ENCODE measurements around the gene PFKFB2.

PFKFB2 gene

GRCh38 chr1:207020065-207020708 is 32.9 kb upstream of the PFKFB2 start:
- no peaks in the 10 kb centered on the region for H3K9me3 ChIP-seq (ENCODE audit: low read depth, low read length)
- DNase-seq (ENCODE audit: low read depth, low spot score) = no peak
- no peak overlapping the region for H3K4me3 ChIP-seq
- H3K9ac ChIP-seq (ENCODE audit: insufficient read length) = no peak overlapping the region
- no peak overlapping the region for H3K27ac ChIP-seq
- H3K36me3 ChIP-seq (ENCODE audit: insufficient read depth, low read length) = no peaks in the 10 kb centered on the region
- TF ChIP-seq FOXP2 (optimal IDR thresholded peaks at IDR 0.05; ENCODE audit: control extremely low read depth, extremely low read length, insufficient read depth) (no peak), EZH2 (IDR thresholded peaks at IDR 0.05) (no peak), POLR2AphosphoS5 (IDR thresholded peaks at IDR 0.05; ENCODE audit: borderline replicate concordance, low read depth, low read length) (no peak)

DNA sequence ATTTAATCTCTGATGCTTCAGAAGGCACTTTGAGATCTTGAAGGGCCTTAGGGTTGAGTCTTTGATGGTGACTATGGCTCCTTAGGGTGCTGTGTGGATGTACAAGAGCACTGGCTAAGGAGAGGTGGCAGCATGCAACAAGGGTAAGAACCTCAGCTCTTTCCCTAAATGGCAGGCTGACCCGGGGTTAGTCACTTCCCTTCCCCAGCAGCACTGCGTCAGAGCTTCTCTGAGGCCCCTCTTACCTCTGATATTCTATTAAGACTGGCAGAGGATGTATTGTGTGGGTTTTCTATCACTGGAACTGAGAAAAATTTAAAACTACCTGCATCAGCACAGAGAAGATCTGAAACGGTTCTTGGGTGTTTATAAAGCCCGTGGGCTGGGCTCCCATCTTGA is 32.4 kb upstream of the PFKFB2 start:
- no peak for TF ChIP-seq POLR2AphosphoS5 (IDR thresholded peaks at IDR 0.05; ENCODE audit: borderline replicate concordance, low read depth, low read length)
- TF ChIP-seq FOXP2 (optimal IDR thresholded peaks at IDR 0.05; ENCODE audit: control extremely low read depth, extremely low read length, insufficient read depth) = no peak
- TF ChIP-seq EZH2 (IDR thresholded peaks at IDR 0.05) = no peak
- no peaks in the 10 kb centered on the region for H3K9me3 ChIP-seq (ENCODE audit: low read depth, low read length)
- no peak overlapping the region for H3K4me3 ChIP-seq
- H3K36me3 ChIP-seq (ENCODE audit: insufficient read depth, low read length) = no peaks in the 10 kb centered on the region
- H3K27ac ChIP-seq = no peak overlapping the region
- DNase-seq (ENCODE audit: low read depth, low spot score) = no peak
- no peak overlapping the region for H3K9ac ChIP-seq (ENCODE audit: insufficient read length)

- no peak overlapping the region for H3K27ac ChIP-seq
- H3K9ac ChIP-seq (ENCODE audit: insufficient read length) = no peak overlapping the region
- DNase-seq (ENCODE audit: low read depth, low spot score) = no peak
Observed at GRCh38 chr1:207021139-207021861, 31.8 kb upstream of the PFKFB2 start.

GRCh38 chr1:207021876-207022596 is 31.0 kb upstream of the PFKFB2 start:
- Histone ChIP-seq H3K4me3 (no peak overlapping the region), H3K27ac (no peak overlapping the region)

More at GRCh38 chr1:207021139-207021861, 31.8 kb upstream of the PFKFB2 start:
- no peaks in the 10 kb centered on the region for H3K9me3 ChIP-seq (ENCODE audit: low read depth, low read length)
- H3K4me3 ChIP-seq = no peak overlapping the region
- TF ChIP-seq EZH2 (IDR thresholded peaks at IDR 0.05) = no peak
- H3K36me3 ChIP-seq (ENCODE audit: insufficient read depth, low read length) = no peaks in the 10 kb centered on the region

GRCh38 chr1:207022996-207023679 is 29.9 kb upstream of the PFKFB2 start:
- Histone ChIP-seq H3K36me3 (ENCODE audit: insufficient read depth, low read length) (no peaks in the 10 kb centered on the region), H3K4me3 (no peak overlapping the region), H3K9ac (ENCODE audit: insufficient read length) (no peak overlapping the region), H3K27ac (no peak overlapping the region), H3K9me3 (ENCODE audit: low read depth, low read length) (no peaks in the 10 kb centered on the region)
- DNase-seq (ENCODE audit: low read depth, low spot score) = no peak
- TF ChIP-seq POLR2AphosphoS5 (IDR thresholded peaks at IDR 0.05; ENCODE audit: borderline replicate concordance, low read depth, low read length) (no peak), FOXP2 (optimal IDR thresholded peaks at IDR 0.05; ENCODE audit: control extremely low read depth, extremely low read length, insufficient read depth) (no peak), EZH2 (IDR thresholded peaks at IDR 0.05) (no peak)

More at GRCh38 chr1:207021876-207022596, 31.0 kb upstream of the PFKFB2 start:
- no peaks in the 10 kb centered on the region for H3K9me3 ChIP-seq (ENCODE audit: low read depth, low read length)
- TF ChIP-seq POLR2AphosphoS5 (IDR thresholded peaks at IDR 0.05; ENCODE audit: borderline replicate concordance, low read depth, low read length) (no peak), EZH2 (IDR thresholded peaks at IDR 0.05) (no peak), FOXP2 (optimal IDR thresholded peaks at IDR 0.05; ENCODE audit: control extremely low read depth, extremely low read length, insufficient read depth) (no peak)
- no peak for DNase-seq (ENCODE audit: low read depth, low spot score)
- H3K9ac ChIP-seq (ENCODE audit: insufficient read length) = no peak overlapping the region
- no peaks in the 10 kb centered on the region for H3K36me3 ChIP-seq (ENCODE audit: insufficient read depth, low read length)

DNA sequence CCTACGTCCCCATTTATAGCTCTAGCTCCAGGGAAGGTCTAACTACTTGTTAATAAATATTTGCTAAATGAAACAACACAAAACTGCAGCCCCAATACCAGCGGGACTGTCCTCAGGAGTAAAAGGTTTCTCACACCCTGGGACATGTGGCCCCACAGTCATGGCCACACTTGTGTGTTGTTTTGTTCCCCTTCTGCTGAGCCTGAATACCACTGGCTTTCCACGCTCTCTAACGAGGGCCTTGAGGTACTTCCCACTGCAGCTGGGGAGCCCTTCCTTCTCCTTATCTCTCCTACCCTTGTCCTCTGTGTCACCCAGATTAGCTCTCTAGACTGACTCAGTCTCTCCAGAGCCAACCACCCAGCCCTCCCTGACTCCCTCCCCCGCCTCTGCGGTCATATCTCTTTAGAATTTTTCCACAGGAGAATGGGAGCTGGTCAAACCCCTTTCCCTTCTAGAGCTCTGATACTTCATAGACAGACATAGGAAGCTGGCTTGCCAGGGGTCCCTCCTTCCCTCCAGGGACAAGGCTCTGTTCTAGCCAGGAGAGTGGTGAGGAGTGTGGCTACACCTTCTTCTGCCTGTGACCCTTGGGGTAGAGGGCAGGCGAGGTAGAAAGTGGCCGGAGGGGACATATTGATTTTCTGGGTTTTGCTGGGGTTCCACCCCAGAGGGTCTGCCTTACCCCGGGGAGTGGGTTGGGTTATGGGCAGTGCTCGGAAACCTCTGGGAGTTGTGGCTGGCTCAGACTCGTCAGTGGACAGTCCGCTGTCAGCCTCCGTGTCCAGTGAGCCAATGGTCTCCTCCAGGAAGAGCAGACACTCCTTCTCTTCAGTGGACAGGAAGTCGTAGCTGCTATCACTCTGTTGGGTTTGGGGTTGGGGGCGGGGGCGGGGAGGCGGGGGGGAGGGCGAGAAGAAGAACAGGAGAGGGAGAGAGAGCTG is 28.6 kb upstream of the PFKFB2 start:
- no peaks in the 10 kb centered on the region for H3K36me3 ChIP-seq (ENCODE audit: insufficient read depth, low read length)
- no peak for DNase-seq (ENCODE audit: low read depth, low spot score)
- H3K9me3 ChIP-seq (ENCODE audit: low read depth, low read length) = no peaks in the 10 kb centered on the region
- no peak overlapping the region for H3K9ac ChIP-seq (ENCODE audit: insufficient read length)
- no peak overlapping the region for H3K4me3 ChIP-seq
- no peak for TF ChIP-seq POLR2AphosphoS5 (IDR thresholded peaks at IDR 0.05; ENCODE audit: borderline replicate concordance, low read depth, low read length)
- TF ChIP-seq FOXP2 (optimal IDR thresholded peaks at IDR 0.05; ENCODE audit: control extremely low read depth, extremely low read length, insufficient read depth) = no peak
- no peak for TF ChIP-seq EZH2 (IDR thresholded peaks at IDR 0.05)
- no peak overlapping the region for H3K27ac ChIP-seq

DNA sequence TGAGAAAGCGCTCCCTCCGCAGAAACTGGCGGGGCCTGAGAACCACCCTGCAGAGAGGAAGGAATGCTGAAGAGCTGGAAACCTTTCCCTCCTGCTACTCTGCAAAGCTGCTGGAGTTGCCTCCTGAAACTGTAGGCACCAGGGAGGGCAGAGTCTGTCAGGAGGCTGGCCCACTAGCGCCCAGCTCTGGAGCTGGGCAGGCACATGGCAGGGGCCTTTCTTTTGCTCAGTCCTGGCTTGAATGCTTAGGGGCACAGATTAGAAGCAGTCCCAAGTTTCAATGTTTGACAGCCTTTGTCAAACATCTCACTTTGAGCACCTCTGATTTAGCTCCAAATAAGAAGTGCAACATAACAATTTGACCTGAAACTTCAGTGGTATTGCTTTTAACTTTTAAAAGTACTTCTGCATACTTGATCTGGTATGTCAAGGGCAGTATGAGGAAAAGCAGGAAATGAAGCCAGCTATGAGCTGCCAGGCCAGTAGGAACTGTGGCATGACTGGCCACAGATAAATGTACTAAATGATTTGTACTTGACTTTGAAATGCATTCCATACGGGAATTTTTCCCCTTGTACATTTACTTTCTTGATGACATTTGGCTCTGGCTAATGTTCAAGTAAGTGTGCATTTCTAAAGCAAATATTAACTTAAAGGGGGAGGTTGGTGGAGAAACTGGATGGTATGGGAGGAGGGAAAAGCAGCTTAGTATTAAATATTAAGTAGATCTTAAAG is 27.8 kb upstream of the PFKFB2 start:
- Histone ChIP-seq H3K4me3 (no peak overlapping the region), H3K9me3 (ENCODE audit: low read depth, low read length) (no peaks in the 10 kb centered on the region), H3K27ac (0 out of 2 replicates have a peak overlapping the region, but pooled peaks have one; percentile 50), H3K36me3 (ENCODE audit: insufficient read depth, low read length) (no peaks in the 10 kb centered on the region), H3K9ac (ENCODE audit: insufficient read length) (no peak overlapping the region)
- TF ChIP-seq EZH2 (IDR thresholded peaks at IDR 0.05) = no peak
- TF ChIP-seq FOXP2 (optimal IDR thresholded peaks at IDR 0.05; ENCODE audit: control extremely low read depth, extremely low read length, insufficient read depth) = no peak
- no peak for TF ChIP-seq POLR2AphosphoS5 (IDR thresholded peaks at IDR 0.05; ENCODE audit: borderline replicate concordance, low read depth, low read length)
- no peak for DNase-seq (ENCODE audit: low read depth, low spot score)

Measured in SK-N-MC (cell line).